Natural killer cell (primary cell): Measurements from ENCODE around the gene ICAM3. TPM values are rescaled to one million over a fixed set of nuclear protein-coding genes. Genes with fewer than 3 reads are reported as not detected.
A peak's percentile ranks its signal among the peaks of the same experiment; 100 is the strongest.
"Not testable (repeated sequence)": the region's sequence is repeated elsewhere in the genome, so short reads cannot be mapped to it uniquely, and the experiment has no call there.

ENCODE experiments used
- ATAC-seq, 3 donors: fragments of 150-1000 bp in 2 of 3; fragments of 200-7000 bp in 1 of 3; cut with Tn5 transposase; 1 replicate in 1 of 3; 2 replicates in 2 of 3; pipeline ENCODE4 v1.10.0; 2021; ENCODE audit warnings: mild to moderate bottlenecking in 2 of 3, moderate library complexity in 2 of 3
- DNase-seq, 2 donors: peaks; one replicate each; pipeline versions ENCODE4 v3.0.0 to v3.0.0-alpha.2; 2013 to 2021; ENCODE audit warnings: mixed read lengths in 1 of 2
- H3K27ac ChIP-seq: one replicate; pipeline ENCODE4 v1.5.1; 2013; ENCODE audit warnings: mild to moderate bottlenecking, low read length
- H3K27me3 ChIP-seq: one replicate; pipeline ENCODE4 v1.6.1; 2013; ENCODE audit warnings: low read length; ENCODE audit not compliant: control insufficient read depth, insufficient read depth
- H3K36me3 ChIP-seq: one replicate; pipeline ENCODE4 v1.6.1; 2013; ENCODE audit warnings: low read length; ENCODE audit not compliant: control insufficient read depth, insufficient read depth
- H3K4me1 ChIP-seq: one replicate; pipeline ENCODE4 v1.6.1; 2013; ENCODE audit warnings: low read length; ENCODE audit not compliant: control insufficient read depth, insufficient read depth
- H3K4me3 ChIP-seq: one replicate; pipeline ENCODE4 v1.5.1; 2013; ENCODE audit warnings: low read length
- H3K9me3 ChIP-seq: one replicate; pipeline ENCODE4 v1.6.1; 2013; ENCODE audit warnings: low read length; ENCODE audit not compliant: control insufficient read depth, insufficient read depth
- H3K27ac Mint-ChIP-seq, 2 donors: one replicate each; pipeline ENCODE4 v1.8.0; 2022; ENCODE audit warnings: mild to moderate bottlenecking in 2 of 2, mixed read lengths in 2 of 2, moderate library complexity in 1 of 2
- H3K27me3 Mint-ChIP-seq, 2 donors: one replicate each; pipeline ENCODE4 v1.8.0; 2022; ENCODE audit warnings: low read depth in 2 of 2, mixed read lengths in 2 of 2
- H3K36me3 Mint-ChIP-seq: one replicate; pipeline ENCODE4 v1.8.0; 2022; ENCODE audit warnings: mixed read lengths
- H3K4me1 Mint-ChIP-seq, 2 donors: one replicate each; pipeline ENCODE4 v1.8.0; 2022; ENCODE audit warnings: mixed read lengths in 2 of 2
- H3K4me3 Mint-ChIP-seq: one replicate; pipeline ENCODE4 v1.8.0; 2022; ENCODE audit warnings: mild to moderate bottlenecking, moderate library complexity, mixed read lengths
- H3K9me3 Mint-ChIP-seq, 2 donors: one replicate each; pipeline ENCODE4 v1.8.0; 2022; ENCODE audit warnings: mixed read lengths in 2 of 2
- WGBS: methylation state at CpG from one replicate; pipeline ENCODE4 v1.1.7; 2013; ENCODE audit warnings: missing lambda C conversion rate; ENCODE audit not compliant: insufficient coverage; 5-methylcytosine and 5-hydroxymethylcytosine counted together
- intact Hi-C: fragments of 100-400 bp; cut with micrococcal nuclease; formaldehyde crosslinking; loops from one replicate; pipeline ENCODE4 v1.14.2; 2022
- total RNA-seq, 4 donors: library from RNA; stranded (reverse); fragments of 120-200 nt in 1 of 4; gene quantifications; one replicate each; pipeline versions ENCODE4 v1.2.3 to v1.2.4, GENCODE V29; 2013 to 2022
- TF ChIP-seq, protein P1 (sequence below): fragments of 200-600 bp; IDR thresholded peaks from one replicate; pipeline ENCODE4 v1.8.0; 2022; ENCODE audit warnings: antibody characterized with exemption

Gene ICAM3
- total RNA-seq, 3 donors from 2014 or later (not counting 1 experiment from before 2014, with no cell fraction given) = 189 to 224 (median 199) TPM

DNA sequence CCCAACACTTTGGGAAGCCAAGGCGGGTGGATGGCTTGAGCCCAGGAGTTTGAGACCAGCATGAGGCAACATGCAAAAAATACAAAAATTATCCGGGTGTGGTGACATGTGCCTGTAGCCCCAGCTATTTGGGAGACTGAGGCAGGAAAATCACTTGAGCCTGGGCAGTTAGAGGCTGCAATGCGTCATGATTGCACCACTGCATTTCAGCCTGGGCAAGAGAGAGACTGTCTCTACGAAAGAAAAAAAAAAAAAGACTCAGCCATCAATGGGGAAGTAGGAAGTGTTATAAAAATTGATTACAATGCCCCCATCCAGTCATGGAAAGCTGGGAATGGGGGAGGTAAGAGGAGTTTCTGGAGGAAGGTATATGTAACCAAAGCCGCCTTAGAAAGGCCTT lies 35.5 kb upstream of the ICAM3 start:
- DNase-seq = no peak
- H3K36me3 Mint-ChIP-seq = no peaks in the 10 kb centered on the region
- no peaks in the 10 kb centered on the region for H3K9me3 Mint-ChIP-seq
- H3K4me1 Mint-ChIP-seq = peaks cover 6 to 23% of the 10 kb centered on the region in 2 donors
- H3K36me3 ChIP-seq = peaks cover 22% of the 10 kb centered on the region
- no peaks in the 10 kb centered on the region for H3K27me3 Mint-ChIP-seq
- H3K27ac Mint-ChIP-seq = no peak overlapping the region
- H3K4me3 ChIP-seq = no peak overlapping the region
- no peak for ATAC-seq
- H3K4me1 ChIP-seq = peaks cover 17% of the 10 kb centered on the region
- intact Hi-C loops = no loop called here
- H3K27ac ChIP-seq = no peak overlapping the region
- no peaks in the 10 kb centered on the region for H3K9me3 ChIP-seq
- peak overlapping the region; percentile 4 for H3K4me3 Mint-ChIP-seq
- no peaks in the 10 kb centered on the region for H3K27me3 ChIP-seq
- TF ChIP-seq, protein P1, sequence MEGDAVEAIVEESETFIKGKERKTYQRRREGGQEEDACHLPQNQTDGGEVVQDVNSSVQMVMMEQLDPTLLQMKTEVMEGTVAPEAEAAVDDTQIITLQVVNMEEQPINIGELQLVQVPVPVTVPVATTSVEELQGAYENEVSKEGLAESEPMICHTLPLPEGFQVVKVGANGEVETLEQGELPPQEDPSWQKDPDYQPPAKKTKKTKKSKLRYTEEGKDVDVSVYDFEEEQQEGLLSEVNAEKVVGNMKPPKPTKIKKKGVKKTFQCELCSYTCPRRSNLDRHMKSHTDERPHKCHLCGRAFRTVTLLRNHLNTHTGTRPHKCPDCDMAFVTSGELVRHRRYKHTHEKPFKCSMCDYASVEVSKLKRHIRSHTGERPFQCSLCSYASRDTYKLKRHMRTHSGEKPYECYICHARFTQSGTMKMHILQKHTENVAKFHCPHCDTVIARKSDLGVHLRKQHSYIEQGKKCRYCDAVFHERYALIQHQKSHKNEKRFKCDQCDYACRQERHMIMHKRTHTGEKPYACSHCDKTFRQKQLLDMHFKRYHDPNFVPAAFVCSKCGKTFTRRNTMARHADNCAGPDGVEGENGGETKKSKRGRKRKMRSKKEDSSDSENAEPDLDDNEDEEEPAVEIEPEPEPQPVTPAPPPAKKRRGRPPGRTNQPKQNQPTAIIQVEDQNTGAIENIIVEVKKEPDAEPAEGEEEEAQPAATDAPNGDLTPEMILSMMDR = no peak
- 87% methylated on average over 5 of the region's 5 CpGs for WGBS

DNA sequence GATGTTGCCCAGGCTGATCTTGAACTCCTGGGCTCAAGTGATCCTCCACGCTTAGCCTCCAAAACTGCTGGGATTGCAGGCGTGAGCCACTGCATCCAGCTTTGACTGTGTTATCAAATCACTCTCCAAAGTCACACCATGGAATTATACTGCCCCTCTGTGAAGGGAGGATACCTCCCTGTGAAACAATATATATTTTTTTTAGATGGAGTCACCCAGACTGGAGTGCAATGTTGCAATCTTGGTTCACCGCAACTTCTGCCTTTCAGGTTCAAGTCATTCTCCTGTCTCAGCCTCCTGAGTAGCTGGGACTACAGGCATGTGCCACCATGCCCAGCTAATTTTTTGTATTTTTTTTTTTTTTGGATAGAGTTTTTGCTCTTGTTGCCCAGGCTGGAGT lies 33.3 kb upstream of the ICAM3 start:
- Histone ChIP-seq H3K4me1 (peaks cover 7% of the 10 kb centered on the region), H3K27ac (no peak overlapping the region), H3K36me3 (peaks cover 32% of the 10 kb centered on the region), H3K9me3 (no peaks in the 10 kb centered on the region), H3K27me3 (no peaks in the 10 kb centered on the region), H3K4me3 (no peak overlapping the region)
- Mint-ChIP-seq H3K27ac (no peak overlapping the region), H3K4me3 (no peak overlapping the region), H3K27me3 (no peaks in the 10 kb centered on the region), H3K9me3 (no peaks in the 10 kb centered on the region), H3K36me3 (peaks cover 8% of the 10 kb centered on the region), H3K4me1 (peaks cover 0 to 17% of the 10 kb centered on the region in 2 donors)
- ATAC-seq (no peak), DNase-seq (no peak)
- TF ChIP-seq, protein P1 = no peak
- 96% methylated on average over 3 of the region's 3 CpGs for WGBS
- intact Hi-C loops = no loop called here

DNA sequence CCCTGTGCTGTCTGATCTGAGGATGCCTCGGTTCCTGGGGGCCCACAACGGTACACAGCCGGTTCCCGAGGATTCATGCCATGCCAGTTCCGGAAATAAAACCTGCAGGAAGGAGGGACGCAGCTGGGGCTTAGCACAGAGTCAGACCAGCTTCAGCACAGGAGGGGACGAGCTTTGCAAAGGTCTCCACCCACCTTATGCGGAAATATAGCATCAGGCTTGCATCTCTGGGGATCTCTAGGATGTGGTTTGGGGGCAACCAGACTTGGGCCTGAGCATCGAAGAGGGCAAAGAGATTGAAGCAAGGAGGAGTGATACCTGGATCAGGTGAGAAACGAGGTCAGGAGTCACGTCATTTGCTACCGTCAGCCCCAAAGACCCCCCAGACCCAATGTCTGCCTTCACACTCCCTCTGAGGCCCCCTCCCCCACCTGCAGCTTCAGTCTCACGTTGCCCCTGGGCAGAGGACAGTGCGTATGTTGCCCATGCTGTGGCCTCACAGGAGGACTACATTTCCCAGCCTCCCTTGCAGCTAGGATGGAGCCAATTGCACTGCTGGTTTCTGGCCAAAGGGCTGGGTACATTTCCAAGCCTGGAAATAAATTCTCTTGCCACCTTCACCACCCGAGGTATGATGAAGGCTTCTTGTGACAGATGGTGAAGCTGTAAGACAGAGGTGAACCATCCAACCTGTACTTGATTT lies 28.8 kb upstream of the ICAM3 start:
- H3K36me3 Mint-ChIP-seq = peaks cover 8% of the 10 kb centered on the region
- no peak for ATAC-seq

GRCh38 chr19:10366950-10367512 lies 27.6 kb upstream of the ICAM3 start:
- H3K4me1 ChIP-seq, H3K4me3 Mint-ChIP-seq, H3K36me3 Mint-ChIP-seq, H3K9me3 Mint-ChIP-seq, H3K4me3 ChIP-seq, H3K9me3 ChIP-seq, H3K27me3 Mint-ChIP-seq, H3K27ac Mint-ChIP-seq, DNase-seq, H3K27me3 ChIP-seq, ATAC-seq, H3K4me1 Mint-ChIP-seq, H3K27ac ChIP-seq, intact Hi-C loops: not testable (repeated sequence)
- H3K36me3 ChIP-seq = peaks cover 66% of the 10 kb centered on the region
- 97% methylated on average over 4 of the region's 4 CpGs for WGBS

More for the DNA sequence above, 28.8 kb upstream of the ICAM3 start:
- Histone ChIP-seq H3K27me3 (no peaks in the 10 kb centered on the region), H3K4me3 (no peak overlapping the region), H3K4me1 (peaks cover 6% of the 10 kb centered on the region), H3K36me3 (peaks cover 62% of the 10 kb centered on the region), H3K9me3 (no peaks in the 10 kb centered on the region), H3K27ac (no peak overlapping the region)
- Mint-ChIP-seq H3K9me3 (no peaks in the 10 kb centered on the region), H3K27me3 (no peaks in the 10 kb centered on the region), H3K4me1 (peaks cover 0 to 7% of the 10 kb centered on the region in 2 donors), H3K4me3 (no peak overlapping the region), H3K27ac (no peak overlapping the region)
- no peak for DNase-seq
- intact Hi-C loops = no loop called here
- WGBS = 96% methylated on average over 14 of the region's 15 CpGs
- TF ChIP-seq, protein P1 = no peak
